ENCODE data around the gene PEX11B. TPM values are rescaled to one million over a fixed set of nuclear protein-coding genes. Genes with fewer than 3 reads are reported as not detected.
A peak's percentile ranks its signal among the peaks of the same experiment; 100 is the strongest.

The PEX11B gene
- total RNA-seq, 4 donors from 2014 or later = 21.5 to 33.8 (median 27.1) TPM

GRCh38 chr1:145878724-145879123 is 39.8 kb downstream of the PEX11B start:
- Histone ChIP-seq H3K9me3 (no peaks in the 10 kb centered on the region), H3K4me3 (no peak overlapping the region), H3K36me3 (no peaks in the 10 kb centered on the region), H3K4me1 (no peaks in the 10 kb centered on the region), H3K27ac (no peak overlapping the region), H3K27me3 (no peaks in the 10 kb centered on the region)
- DNase-seq = no peak
- TF ChIP-seq CTCF (IDR thresholded peaks at IDR 0.05) = no peak
- TF ChIP-seq POLR2A (IDR thresholded peaks at IDR 0.05) = no peak

- Histone ChIP-seq H3K36me3 (no peaks in the 10 kb centered on the region), H3K4me3 (no peak overlapping the region), H3K9me3 (no peaks in the 10 kb centered on the region), H3K27ac (no peak overlapping the region), H3K27me3 (no peaks in the 10 kb centered on the region), H3K4me1 (no peaks in the 10 kb centered on the region)
- peak in 1 of 3 donors; percentile 18 for DNase-seq
- TF ChIP-seq POLR2A (IDR thresholded peaks at IDR 0.05) = no peak
- TF ChIP-seq CTCF (IDR thresholded peaks at IDR 0.05) = no peak
Observed at GRCh38 chr1:145877923-145878486, 40.5 kb downstream of the PEX11B start.

GRCh38 chr1:145874646-145875045 is 43.9 kb downstream of the PEX11B start:
- no peak for DNase-seq
- Histone ChIP-seq H3K4me3 (no peak overlapping the region), H3K9me3 (no peaks in the 10 kb centered on the region), H3K4me1 (peaks cover 0 to 9% (median 3%) of the 10 kb centered on the region in 4 donors), H3K36me3 (no peaks in the 10 kb centered on the region), H3K27me3 (no peaks in the 10 kb centered on the region), H3K27ac (no peak overlapping the region)
- TF ChIP-seq POLR2A (IDR thresholded peaks at IDR 0.05) = no peak
- no peak for TF ChIP-seq CTCF (IDR thresholded peaks at IDR 0.05)

GRCh38 chr1:145871994-145872924 is 46.3 kb downstream of the PEX11B start:
- DNase-seq = peak in 2 of 3 donors; percentile 45 to 64
- no peaks in the 10 kb centered on the region for H3K9me3 ChIP-seq
- H3K4me3 ChIP-seq = peak overlapping the region; percentile 34 to 57 (median 46)
- H3K36me3 ChIP-seq = no peaks in the 10 kb centered on the region
- TF ChIP-seq CTCF (IDR thresholded peaks at IDR 0.05) (no peak), POLR2A (IDR thresholded peaks at IDR 0.05) (no peak)
- peaks cover 0 to 9% (median 3%) of the 10 kb centered on the region in 4 donors for H3K4me1 ChIP-seq
- H3K27ac ChIP-seq = peak overlapping the region; percentile 59 to 85 (median 66)
- no peaks in the 10 kb centered on the region for H3K27me3 ChIP-seq

GRCh38 chr1:145868232-145868631 is 50.3 kb downstream of the PEX11B start:
- DNase-seq = no peak
- Histone ChIP-seq H3K4me1 (peaks cover 0 to 9% (median 3%) of the 10 kb centered on the region in 4 donors), H3K9me3 (no peaks in the 10 kb centered on the region), H3K4me3 (no peak overlapping the region), H3K27ac (no peak overlapping the region), H3K36me3 (no peaks in the 10 kb centered on the region), H3K27me3 (no peaks in the 10 kb centered on the region)
- TF ChIP-seq CTCF (IDR thresholded peaks at IDR 0.05) (no peak), POLR2A (IDR thresholded peaks at IDR 0.05) (no peak)

Measured in Peyer's patch (tissue), 4 donors.